Eye (tissue), 1 donor: ENCODE measurements around the gene DOCK8.

Source experiments
- DNase-seq: peaks from one replicate; pipeline ENCODE4 v3.0.0-alpha.2; 2015

DOCK8 gene

GRCh38 chr9:511861-512260 is 297.2 kb downstream of the DOCK8 start:
- no peak for DNase-seq

GRCh38 chr9:512555-513272 is 298.0 kb downstream of the DOCK8 start:
- DNase-seq = no peak
